ENCODE data around the gene FOXC1. TPM values are rescaled to one million over a fixed set of nuclear protein-coding genes. Genes with fewer than 3 reads are reported as not detected.

The FOXC1 gene
- total RNA-seq, 2 donors from 2014 or later: 7.1 to 10.1 TPM

DNA sequence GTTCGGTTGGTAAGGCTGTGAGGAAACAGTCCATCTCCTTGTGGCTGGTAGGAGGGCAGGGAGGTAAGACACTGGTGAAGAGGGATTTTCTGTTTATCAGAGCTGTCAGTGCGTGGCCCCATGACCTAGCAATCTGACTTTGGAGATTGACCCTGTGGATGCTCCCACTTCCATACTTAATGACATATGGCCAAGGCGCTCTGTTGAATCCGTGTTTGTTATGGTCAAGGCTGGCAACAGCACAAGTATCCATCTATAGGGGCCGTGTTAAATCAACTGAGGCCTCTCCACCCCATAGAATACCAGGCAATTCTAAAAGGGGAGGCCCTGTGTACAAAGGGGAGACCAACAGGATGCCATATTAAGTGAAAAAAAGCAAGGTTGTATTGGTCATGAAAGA, 25.6 kb upstream of the FOXC1 start:
- TF ChIP-seq, protein P1, sequence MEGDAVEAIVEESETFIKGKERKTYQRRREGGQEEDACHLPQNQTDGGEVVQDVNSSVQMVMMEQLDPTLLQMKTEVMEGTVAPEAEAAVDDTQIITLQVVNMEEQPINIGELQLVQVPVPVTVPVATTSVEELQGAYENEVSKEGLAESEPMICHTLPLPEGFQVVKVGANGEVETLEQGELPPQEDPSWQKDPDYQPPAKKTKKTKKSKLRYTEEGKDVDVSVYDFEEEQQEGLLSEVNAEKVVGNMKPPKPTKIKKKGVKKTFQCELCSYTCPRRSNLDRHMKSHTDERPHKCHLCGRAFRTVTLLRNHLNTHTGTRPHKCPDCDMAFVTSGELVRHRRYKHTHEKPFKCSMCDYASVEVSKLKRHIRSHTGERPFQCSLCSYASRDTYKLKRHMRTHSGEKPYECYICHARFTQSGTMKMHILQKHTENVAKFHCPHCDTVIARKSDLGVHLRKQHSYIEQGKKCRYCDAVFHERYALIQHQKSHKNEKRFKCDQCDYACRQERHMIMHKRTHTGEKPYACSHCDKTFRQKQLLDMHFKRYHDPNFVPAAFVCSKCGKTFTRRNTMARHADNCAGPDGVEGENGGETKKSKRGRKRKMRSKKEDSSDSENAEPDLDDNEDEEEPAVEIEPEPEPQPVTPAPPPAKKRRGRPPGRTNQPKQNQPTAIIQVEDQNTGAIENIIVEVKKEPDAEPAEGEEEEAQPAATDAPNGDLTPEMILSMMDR (conservative IDR thresholded peaks at IDR 0.05): no peak
- DNase-seq: no peak
- Histone ChIP-seq H3K4me1 (ENCODE audit: control insufficient read depth, insufficient read depth, low read length) (peaks cover 5% of the 10 kb centered on the region), H3K36me3 (ENCODE audit: control insufficient read depth, insufficient read depth, low read length) (no peaks in the 10 kb centered on the region), H3K9me3 (ENCODE audit: control insufficient read depth, low read length) (peaks cover 6% of the 10 kb centered on the region), H3K4me3 (ENCODE audit: low read length) (no peak overlapping the region), H3K27me3 (ENCODE audit: control insufficient read depth, insufficient read depth, low read length, poor library complexity, severe bottlenecking) (no peaks in the 10 kb centered on the region), H3K9ac (ENCODE audit: extremely low read depth, low read length, poor library complexity, severe bottlenecking) (no peak overlapping the region), H3K27ac (ENCODE audit: low read depth, low read length) (no peak overlapping the region)
- Mint-ChIP-seq H3K4me3 (no peak overlapping the region), H3K27me3 (ENCODE audit: insufficient read depth) (peaks cover 20% of the 10 kb centered on the region), H3K36me3 (ENCODE audit: low read depth) (no peaks in the 10 kb centered on the region), H3K9me3 (no peaks in the 10 kb centered on the region), H3K4me1 (peaks cover 11% of the 10 kb centered on the region), H3K27ac (no peak overlapping the region)
- 88 to 94% methylated on average over 4 to 5 of the region's 5 CpGs for WGBS, 2 experiments (ENCODE audit: insufficient coverage in 1 of 2, insufficient read length in 1 of 2)

DNA sequence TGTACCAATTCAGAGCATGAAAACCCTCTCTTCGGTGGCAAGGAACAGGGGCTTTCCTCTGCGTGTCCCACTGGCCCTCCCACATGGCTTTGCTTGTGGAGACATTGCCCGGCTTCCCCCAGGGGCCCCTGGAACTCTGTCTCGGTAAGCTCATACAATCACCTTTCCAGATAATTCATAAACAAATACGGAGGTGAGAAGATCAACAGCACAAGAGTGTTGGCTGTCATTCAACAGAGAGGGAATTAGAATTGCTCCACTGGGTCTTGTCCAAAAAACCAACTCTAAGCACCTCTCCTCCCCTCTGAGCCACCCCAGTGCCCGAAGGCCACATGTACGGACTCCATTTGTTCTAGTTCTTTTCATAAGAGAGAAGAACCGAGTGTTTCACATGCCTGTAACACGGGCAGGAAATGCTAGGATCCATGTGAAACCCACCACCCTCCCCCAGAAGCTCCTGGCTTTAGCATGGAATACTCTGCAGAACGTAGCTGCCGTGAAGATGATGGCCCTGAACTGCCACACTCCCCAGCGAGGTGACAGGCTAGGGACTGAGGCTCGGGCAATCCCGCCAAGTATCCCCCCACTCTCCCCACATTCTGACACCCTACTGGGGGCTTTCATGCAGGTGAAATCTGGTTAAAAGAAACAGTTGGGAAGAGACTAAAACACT, 24.6 kb upstream of the FOXC1 start:
- Histone ChIP-seq H3K36me3 (ENCODE audit: control insufficient read depth, insufficient read depth, low read length) (no peaks in the 10 kb centered on the region), H3K9me3 (ENCODE audit: control insufficient read depth, low read length) (peaks cover 6% of the 10 kb centered on the region), H3K4me3 (ENCODE audit: low read length) (no peak overlapping the region), H3K27ac (ENCODE audit: low read depth, low read length) (no peak overlapping the region), H3K9ac (ENCODE audit: extremely low read depth, low read length, poor library complexity, severe bottlenecking) (no peak overlapping the region), H3K4me1 (ENCODE audit: control insufficient read depth, insufficient read depth, low read length) (peaks cover 5% of the 10 kb centered on the region), H3K27me3 (ENCODE audit: control insufficient read depth, insufficient read depth, low read length, poor library complexity, severe bottlenecking) (no peaks in the 10 kb centered on the region)
- no peak overlapping the region for H3K27ac Mint-ChIP-seq
- H3K9me3 Mint-ChIP-seq: no peaks in the 10 kb centered on the region
- 83 to 88% methylated on average over 2 to 14 of the region's 14 CpGs for WGBS, 2 experiments (ENCODE audit: insufficient coverage in 1 of 2, insufficient read length in 1 of 2)
- TF ChIP-seq, protein P1 (conservative IDR thresholded peaks at IDR 0.05): no peak
- DNase-seq: no peak
- H3K27me3 Mint-ChIP-seq (ENCODE audit: insufficient read depth): peaks cover 20% of the 10 kb centered on the region
- H3K4me3 Mint-ChIP-seq: no peak overlapping the region
- H3K4me1 Mint-ChIP-seq: peaks cover 6% of the 10 kb centered on the region
- no peaks in the 10 kb centered on the region for H3K36me3 Mint-ChIP-seq (ENCODE audit: low read depth)

- DNase-seq: no peak
- Mint-ChIP-seq H3K36me3 (ENCODE audit: low read depth) (no peaks in the 10 kb centered on the region), H3K9me3 (no peaks in the 10 kb centered on the region), H3K4me1 (peaks cover 5% of the 10 kb centered on the region), H3K4me3 (no peak overlapping the region), H3K27ac (no peak overlapping the region), H3K27me3 (ENCODE audit: insufficient read depth) (peaks cover 18% of the 10 kb centered on the region)
- H3K9ac ChIP-seq (ENCODE audit: extremely low read depth, low read length, poor library complexity, severe bottlenecking): no peak overlapping the region
- peaks cover 6% of the 10 kb centered on the region for H3K9me3 ChIP-seq (ENCODE audit: control insufficient read depth, low read length)
- WGBS, 2 experiments (ENCODE audit: insufficient coverage in 1 of 2, insufficient read length in 1 of 2): 86 to 92% methylated on average over 10 to 12 of the region's 12 CpGs
- H3K36me3 ChIP-seq (ENCODE audit: control insufficient read depth, insufficient read depth, low read length): no peaks in the 10 kb centered on the region
- H3K4me1 ChIP-seq (ENCODE audit: control insufficient read depth, insufficient read depth, low read length): no peaks in the 10 kb centered on the region
- TF ChIP-seq, protein P1 (conservative IDR thresholded peaks at IDR 0.05): no peak
- H3K4me3 ChIP-seq (ENCODE audit: low read length): no peak overlapping the region
- no peaks in the 10 kb centered on the region for H3K27me3 ChIP-seq (ENCODE audit: control insufficient read depth, insufficient read depth, low read length, poor library complexity, severe bottlenecking)
- H3K27ac ChIP-seq (ENCODE audit: low read depth, low read length): no peak overlapping the region
Measured at GRCh38 chr6:1585669-1586049, 24.1 kb upstream of the FOXC1 start.

Measured in endodermal cell (in vitro differentiated cells).